ENCODE results near the gene SPNS1.

SPNS1 gene

DNA sequence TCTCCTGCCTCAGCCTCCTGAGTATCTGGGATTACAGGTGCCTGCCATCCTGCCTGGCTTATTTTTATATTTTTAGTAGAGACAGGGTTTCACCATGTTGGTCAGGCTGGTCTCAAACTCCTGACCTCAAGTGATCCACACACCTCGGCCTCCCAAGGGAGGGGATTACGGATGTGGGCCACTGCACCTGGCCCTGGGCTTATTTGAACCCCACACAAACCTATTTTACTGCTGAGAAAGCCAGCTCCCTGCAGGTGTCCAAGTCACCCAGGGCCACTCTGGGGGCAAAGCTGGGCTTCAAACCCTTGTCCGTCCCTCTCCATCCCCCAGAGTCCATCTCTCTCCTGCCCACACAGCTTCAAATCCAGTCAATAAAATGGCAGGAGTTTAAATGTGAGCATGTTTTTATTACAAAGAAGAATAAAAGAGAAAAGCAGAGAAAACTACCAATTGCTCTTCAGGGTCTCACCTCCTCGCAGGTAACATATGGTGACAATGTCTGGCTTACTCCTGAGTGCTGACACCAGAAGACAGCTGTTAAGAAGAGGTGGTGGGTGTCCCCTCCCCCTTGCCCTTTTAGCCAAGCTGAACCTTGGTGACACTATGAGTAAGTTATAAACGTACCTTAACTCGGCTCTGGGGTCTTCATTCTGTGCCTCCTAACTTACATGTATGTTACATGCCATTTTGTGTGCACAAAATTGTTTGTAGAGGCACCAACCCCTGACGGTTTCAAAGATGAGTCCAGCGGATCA lies 55.7 kb downstream of the SPNS1 start:
- no peak for DNase-seq
